Left lobe of liver (tissue), 2 donors: ENCODE results near the gene SCML1. TPM values are rescaled to one million over a fixed set of nuclear protein-coding genes. Genes with fewer than 3 reads are reported as not detected.

Experiments used
- ATAC-seq: fragments of 200-7000 bp; cut with Tn5 transposase; one replicate; pipeline ENCODE4 v1.9.1; 2020; ENCODE audit warnings: mild to moderate bottlenecking, moderate library complexity
- DNase-seq: peaks from one replicate; pipeline ENCODE4 v3.0.0-alpha.2; 2020; ENCODE audit warnings: low spot score
- total RNA-seq: library from RNA; stranded (reverse); gene quantifications from one replicate; pipeline ENCODE4 v1.2.1, GENCODE V29; 2021
- donor health status: DM: no; HTN: no; CAD: no; lungs with moderate emphysema.
- donor health status: DM: no; HTN: yes; CAD: no.

Gene SCML1
- total RNA-seq = 8.6 TPM

DNA sequence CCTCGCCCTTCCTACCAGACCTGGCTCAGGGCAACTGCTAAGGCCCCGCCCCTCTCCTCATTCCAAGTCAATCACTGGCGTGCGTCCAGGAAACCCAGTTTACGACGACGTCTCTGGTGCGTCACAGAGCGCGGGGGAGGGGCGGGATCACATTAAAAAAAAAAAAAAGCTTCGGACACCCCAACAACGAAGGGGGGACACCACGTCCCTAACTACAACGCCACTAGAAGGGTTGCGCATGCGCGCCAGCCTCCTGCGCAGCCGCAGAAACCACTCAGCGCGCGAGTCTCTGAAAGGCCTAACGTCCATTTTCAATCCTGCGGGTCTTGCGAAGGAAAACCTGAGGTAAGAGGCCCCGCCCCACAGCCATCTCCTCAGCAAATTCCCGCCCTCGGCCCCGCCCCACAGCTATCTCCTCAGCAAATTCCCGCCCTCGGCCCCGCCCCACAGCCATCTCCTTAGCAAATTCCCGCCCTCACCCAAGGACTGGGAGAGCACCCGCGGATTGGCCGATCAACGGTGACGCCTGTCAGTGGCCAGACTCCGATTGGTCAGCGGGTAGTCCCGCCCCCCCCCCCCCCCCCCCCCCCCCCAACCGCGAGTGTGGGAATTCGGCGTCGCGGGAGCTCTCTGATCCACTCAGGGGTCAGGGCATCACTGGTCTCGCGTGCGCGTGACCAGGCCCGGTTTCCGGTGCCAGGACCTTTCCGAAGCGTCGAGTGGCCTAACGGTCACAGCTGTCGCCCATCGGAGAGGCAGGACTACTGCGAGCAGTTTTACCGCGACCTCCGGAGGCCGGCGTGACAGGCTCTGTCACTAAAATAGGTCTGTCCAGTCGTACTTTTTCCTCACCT is at the start of gene SCML1:
SCML1 (plus strand) TSS at position 638 of the 854 bp plus-strand sequence. CDS start 6,694 bp downstream, outside the sequence.
- ATAC-seq (peak; percentile 88), DNase-seq (peak; percentile 96)

GRCh38 chrX:17687648-17688047 is 49.6 kb upstream of the SCML1 start:
- ATAC-seq (no peak), DNase-seq (no peak)

- DNase-seq (peak; percentile 44), ATAC-seq (peak; percentile 86)
These were observed 47.3 kb upstream of the SCML1 start for GRCh38 chrX:17689971-17690409.

DNA sequence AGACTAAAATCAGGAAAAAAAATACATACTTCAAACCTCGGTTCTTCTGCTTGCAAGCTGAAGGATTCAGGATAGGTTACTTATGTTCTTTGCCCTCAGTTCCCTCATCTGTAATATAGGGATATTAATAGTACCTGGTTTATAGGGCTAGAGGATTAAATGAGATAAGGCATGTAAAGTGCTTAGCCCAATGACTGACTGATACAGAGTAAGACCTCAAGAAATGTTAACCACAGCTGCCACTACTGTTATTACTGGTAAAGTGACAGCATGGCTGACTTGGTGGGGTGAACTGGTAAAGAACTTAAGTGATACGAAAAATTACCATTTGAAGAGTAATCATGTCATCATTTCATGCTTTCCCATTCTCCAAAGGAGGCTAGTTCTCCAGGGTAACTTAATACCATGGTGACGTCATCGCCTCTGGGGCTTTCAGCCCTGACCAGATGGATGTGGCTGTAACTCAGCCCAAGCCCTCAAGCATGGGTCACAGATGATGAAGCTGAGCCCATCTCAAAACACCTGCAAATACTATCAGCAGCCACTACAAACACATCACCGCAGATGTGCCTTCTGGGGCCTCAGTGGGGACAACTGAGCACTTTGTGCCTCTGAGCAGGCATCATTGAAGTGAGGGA is 44.5 kb upstream of the SCML1 start:
- ATAC-seq (no peak), DNase-seq (no peak)

DNA sequence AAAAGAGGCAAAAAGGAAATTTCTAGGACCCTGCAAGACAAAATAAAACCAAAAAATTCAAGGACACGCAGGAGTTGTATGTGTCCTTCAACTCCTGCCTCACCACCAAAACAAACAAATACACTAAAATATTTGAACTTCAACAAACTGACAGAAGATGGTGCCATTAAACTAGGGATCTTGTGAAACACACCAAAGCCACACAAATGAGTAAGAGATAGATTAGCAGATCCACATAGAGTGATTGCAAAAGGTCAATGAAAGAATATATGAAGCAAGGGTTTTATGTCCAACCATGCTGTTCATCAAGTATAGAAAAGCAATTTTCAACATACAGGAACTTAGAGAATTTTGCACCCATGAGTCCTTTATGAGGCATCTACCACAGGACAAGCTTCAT is 40.1 kb upstream of the SCML1 start:
- ATAC-seq = peak; percentile 77
- DNase-seq = no peak

DNA sequence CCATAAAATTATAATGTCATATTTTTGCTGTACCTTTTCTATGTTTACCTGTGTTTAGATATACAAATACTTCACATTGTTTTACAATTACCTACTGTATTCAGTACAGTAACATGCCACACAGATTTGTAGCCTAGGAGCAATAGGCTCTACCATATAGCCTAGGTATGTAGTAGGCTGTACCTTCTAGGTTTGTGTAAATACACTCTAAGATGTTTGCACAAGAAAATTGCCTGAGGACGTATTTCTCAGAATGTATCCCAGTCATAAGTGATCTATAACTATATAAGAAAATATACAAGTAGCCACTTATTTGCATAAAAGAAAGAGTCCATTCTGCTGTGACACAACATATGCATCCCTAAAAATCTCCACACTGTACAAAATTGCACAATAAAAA is 36.3 kb upstream of the SCML1 start:
- ATAC-seq (no peak), DNase-seq (no peak)

DNA sequence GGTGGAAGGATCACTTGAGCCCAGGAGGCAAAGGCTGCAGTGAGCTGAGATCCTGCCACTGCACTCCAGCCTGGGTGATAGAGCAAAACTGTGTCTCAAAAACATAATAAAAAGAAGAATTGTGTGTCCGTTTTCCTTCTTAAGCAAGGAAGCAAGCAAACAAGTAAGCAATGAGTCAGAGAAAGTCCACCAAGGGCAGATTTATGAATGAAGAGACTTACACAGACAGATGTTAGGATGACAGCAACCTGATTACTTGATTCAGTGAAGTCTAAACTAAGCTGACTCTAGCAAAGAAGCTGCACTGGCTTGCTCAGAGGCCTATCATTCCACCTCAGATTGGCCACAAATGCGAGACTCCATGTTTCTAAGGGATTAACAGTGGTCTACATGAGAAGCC is 34.1 kb upstream of the SCML1 start:
- DNase-seq (no peak), ATAC-seq (no peak)

GRCh38 chrX:17705211-17705610 is 32.1 kb upstream of the SCML1 start:
- DNase-seq (no peak), ATAC-seq (no peak)

- ATAC-seq (no peak), DNase-seq (no peak)
These were observed 30.6 kb upstream of the SCML1 start for GRCh38 chrX:17706676-17707075.

DNA sequence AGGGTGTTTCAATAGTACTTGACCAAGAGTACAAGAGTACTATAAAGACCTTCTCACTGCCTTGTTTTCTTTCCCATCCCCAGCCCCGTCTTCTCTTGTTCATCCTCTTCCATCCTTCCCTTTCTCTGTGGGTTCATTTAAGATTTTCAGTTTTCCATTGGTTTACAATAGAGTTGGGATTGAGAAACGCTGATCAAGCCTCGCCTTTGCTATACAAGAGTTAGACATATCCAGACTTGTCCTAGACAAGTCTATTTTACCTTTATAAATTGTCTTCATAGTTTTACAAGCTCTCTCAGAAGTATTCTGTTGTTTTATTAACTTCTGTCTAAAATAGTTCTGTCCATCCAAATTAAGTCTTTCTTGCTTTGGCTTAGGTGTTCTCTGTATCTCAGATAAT is 29.6 kb upstream of the SCML1 start:
- ATAC-seq = no peak
- DNase-seq = no peak

DNA sequence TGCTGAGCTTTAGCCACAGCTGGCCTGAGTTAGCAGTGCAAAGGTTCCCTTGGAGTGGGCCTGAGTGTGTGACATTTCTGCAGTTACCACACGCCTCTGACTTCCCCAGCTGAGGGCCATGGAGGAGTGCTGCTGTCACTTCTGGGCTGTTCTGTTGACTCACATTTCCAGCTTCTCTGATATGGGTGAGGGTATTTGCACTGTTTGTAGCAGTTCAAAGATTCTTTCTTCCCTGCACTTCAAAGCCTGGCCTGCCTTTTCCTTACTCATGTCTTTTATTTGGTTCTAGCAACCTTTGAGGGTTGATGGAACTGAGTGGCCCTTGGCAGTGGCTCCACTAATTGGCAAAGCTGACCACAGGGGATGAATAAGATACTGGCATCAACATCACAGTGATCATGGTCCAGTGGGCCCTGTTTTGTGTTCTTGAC is 26.4 kb upstream of the SCML1 start:
- ATAC-seq = no peak
- DNase-seq = no peak

- ATAC-seq = no peak
- no peak for DNase-seq
These were observed 24.0 kb upstream of the SCML1 start for GRCh38 chrX:17713288-17713687.

GRCh38 chrX:17718649-17719165 is 18.6 kb upstream of the SCML1 start:
- ATAC-seq (no peak), DNase-seq (no peak)

DNA sequence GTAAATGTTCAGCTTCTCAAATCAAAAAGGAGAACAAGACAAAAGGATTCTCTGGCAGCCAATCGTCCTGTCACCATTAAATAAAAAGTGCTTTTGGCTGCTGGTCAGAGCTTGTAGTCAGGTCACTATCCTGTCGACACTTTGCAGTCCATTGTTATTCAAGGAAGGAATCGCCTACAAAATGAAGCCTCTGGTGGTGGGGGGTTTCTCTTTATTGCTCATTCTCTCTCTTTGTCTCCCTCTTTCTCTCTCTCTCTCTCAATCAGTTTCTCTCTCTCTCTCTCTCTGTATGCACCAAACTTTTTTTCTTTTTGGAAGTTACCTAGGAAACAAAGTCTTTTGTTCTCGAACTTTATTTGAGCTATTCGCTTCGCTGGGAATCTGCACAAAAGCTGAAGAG is 17.6 kb upstream of the SCML1 start:
- no peak for DNase-seq
- no peak for ATAC-seq

DNA sequence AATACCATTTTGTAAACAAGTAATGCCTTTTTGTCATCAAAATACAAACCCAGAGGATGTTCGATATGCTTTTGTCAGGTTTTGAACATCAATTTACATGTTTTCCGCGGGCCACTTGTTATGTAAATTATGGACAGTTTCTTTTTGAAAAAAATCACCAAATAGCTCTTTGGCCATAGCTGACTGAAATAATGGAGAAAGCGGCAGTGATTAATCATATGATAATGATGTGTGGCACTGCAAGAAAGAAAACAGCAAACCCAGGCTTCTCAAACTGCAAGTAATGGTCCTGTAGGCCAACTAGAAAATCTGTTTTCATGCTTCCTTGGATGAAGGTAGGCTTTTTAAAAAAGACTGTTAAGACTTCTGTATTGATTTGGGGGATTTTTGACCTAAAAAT is 15.6 kb upstream of the SCML1 start:
- DNase-seq = no peak
- ATAC-seq = no peak

- DNase-seq (no peak), ATAC-seq (no peak)
These were observed 12.1 kb upstream of the SCML1 start for GRCh38 chrX:17725181-17725580.

- DNase-seq (no peak), ATAC-seq (no peak)
These were observed 5.0 kb upstream of the SCML1 start for GRCh38 chrX:17732138-17732783.

GRCh38 chrX:17735406-17735805 is 1.9 kb upstream of the SCML1 start:
- no peak for DNase-seq
- no peak for ATAC-seq

DNA sequence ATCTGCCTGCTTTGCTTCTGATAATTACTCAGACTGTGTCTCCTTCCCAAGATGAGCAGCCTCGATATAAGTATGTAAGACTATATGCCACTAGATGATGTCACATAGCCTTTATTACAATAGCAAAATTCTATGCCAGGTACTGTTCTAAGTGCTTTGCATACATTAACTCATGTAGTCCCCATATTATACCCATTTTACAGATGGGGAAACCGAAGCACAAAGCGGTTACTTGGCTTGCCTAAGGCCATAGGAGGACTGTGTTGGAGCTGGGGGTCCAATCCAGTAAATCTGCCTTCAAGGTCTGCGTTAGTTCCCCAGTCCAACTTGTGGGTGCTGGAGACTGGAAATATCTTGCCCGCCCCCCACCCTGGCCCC is 826 bp upstream of the SCML1 start:
- DNase-seq = no peak
- ATAC-seq = no peak

- ATAC-seq (no peak), DNase-seq (no peak)
These were observed 355 bp downstream of the SCML1 start for GRCh38 chrX:17737710-17737985.

- ATAC-seq = peak; percentile 46
- peak; percentile 59 for DNase-seq
These were observed 857 bp downstream of the SCML1 start for GRCh38 chrX:17737986-17738713.
